ENCODE measurements around the gene DTX1. TPM values are rescaled to one million over a fixed set of nuclear protein-coding genes. Genes with fewer than 3 reads are reported as not detected.
"Not testable (repeated sequence)": the region's sequence is repeated elsewhere in the genome, so short reads cannot be mapped to it uniquely, and the experiment has no call there.

Gene DTX1
- polyA plus RNA-seq, 1 donor, result 5.9 TPM

GRCh38 chr12:113137861-113138783 is 81.6 kb downstream of the DTX1 start:
- no peak for DNase-seq

GRCh38 chr12:113138826-113139225 is 82.3 kb downstream of the DTX1 start:
- DNase-seq, result no peak

DNA sequence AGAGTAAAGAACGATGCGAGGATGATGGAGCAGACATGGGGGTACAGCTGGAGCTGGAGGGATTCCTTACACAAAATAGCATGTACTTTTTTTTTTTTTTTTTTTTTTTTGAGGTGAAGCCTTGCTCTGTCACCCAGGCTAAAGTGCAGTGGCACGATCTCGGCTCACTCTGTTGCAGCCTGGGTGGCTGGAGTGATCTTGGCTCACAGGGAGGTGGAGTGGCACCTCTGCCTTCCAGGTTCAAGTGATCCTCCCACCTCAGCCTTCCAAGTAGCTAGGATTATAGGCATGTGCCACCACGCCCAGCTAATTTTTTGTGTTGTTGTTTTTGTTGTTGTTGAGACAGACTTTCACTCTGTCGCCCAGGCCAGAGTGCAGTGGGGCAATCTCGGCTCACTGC is 84.2 kb downstream of the DTX1 start:
- DNase-seq, result no peak

GRCh38 chr12:113141716-113142115 is 85.2 kb downstream of the DTX1 start:
- not testable (repeated sequence) for DNase-seq

DNA sequence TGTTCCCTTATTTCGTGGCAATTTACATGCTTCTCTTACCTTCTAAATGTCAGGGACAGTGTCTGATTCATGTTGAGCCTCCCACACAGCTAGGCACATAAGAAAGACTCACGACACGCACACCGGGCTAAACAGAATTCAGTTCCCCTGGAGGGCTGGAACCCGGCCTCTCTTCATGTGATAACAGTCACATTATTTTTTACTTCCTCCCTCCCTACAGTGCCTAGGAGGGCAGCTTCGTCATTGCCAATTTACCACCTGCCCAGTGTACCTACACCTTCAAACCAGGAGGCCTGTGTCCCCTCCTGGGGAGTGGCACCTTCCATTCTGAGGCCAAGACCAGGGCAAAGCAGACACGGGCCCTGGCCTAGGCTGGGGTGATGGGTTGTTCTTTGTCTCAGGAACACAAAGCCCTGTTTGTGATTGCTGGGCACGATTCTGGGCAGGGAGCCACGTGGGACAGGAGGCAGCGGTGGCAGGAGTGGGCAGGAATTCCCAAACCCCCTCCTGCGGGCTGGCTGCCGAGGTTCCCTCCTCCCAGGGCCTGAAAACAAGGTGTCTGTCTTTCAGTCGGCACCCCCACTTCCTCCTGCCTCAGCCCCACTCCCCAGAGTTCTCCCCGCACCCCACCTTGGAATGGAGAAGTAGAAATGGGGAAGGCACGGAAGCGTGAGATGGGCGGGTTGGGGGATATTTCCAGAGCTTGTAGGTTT is 85.8 kb downstream of the DTX1 start:
- no peak for DNase-seq

DNA sequence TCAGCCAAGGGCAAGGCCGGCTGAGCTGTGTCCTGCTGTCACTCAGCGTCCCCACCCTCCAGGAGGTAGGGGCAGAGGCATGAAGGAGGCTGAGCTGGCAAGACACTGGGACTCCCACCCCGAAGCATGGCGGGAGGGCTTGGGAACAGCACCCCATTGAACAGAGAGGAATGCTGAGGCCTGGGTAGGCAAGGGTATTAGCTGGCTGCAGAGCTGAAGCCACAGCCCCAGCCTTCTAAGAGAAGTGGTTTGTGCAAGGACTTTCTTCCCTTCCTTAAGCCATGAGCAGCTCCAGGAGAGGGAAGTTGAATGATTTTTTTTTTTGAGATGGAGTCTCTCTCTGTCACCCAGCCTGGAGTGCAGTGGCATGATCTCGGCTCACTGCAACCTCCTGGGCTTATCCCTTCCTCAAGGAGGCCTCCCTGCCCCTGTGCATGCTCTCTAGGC is 86.4 kb downstream of the DTX1 start:
- DNase-seq, result no peak

GRCh38 chr12:113143959-113144358 is 87.4 kb downstream of the DTX1 start:
- no peak for DNase-seq

- DNase-seq, result no peak
Measured at GRCh38 chr12:113144806-113145205, 88.3 kb downstream of the DTX1 start.

DNA sequence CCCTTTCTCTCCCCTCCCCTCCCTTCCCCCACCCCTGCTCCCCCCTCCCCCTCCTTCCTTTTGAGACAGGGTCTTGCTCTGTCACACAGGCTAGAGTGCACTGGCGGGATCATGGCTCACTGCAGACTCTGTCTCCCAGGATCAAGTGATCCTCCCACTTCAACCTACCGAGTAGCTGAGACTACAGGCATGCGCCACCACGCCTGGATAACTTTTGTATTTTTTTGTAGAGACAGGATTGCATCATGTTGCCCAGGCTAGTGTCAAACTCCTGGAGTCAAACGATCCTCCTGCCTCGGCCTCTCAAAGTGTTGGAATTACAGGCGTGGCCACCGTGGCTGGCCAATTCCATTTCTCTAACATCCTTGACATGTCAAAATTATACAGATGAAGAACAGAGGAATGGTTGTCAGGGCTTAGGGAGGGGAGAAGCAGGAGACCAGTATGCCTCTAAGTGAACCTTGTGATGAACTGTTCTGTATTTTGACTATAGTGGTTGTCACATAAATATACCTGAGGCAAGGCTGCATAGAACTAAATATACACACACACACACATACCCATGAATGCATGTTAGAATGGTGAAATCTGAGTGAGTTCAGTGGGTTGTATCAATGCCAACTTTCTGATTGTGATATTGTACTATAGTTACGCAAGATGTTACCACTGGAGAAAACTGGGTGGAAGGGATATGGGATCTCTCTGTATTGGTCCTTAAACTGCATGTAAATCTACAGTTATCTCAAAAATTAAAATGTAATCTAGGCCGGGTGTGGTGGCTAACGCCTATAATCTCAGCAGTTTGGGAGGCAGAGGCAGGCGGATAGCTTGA is 89.4 kb downstream of the DTX1 start:
- no peak for DNase-seq

- DNase-seq, result no peak
Measured at GRCh38 chr12:113146999-113147398, 90.5 kb downstream of the DTX1 start.

Other genes starting within 250 kb of the DTX1 start
- 5.2 TPM for gene OAS1, start 149.8 kb upstream of the DTX1 start, polyA plus RNA-seq (ENCODE audit: insufficient read length)
- gene OAS3, start 118.3 kb upstream of the DTX1 start, polyA plus RNA-seq (ENCODE audit: insufficient read length), result 6.5 TPM
- 2.8 TPM for gene OAS2, start 78.2 kb upstream of the DTX1 start, polyA plus RNA-seq (ENCODE audit: insufficient read length)
- gene RASAL1, start 79.0 kb downstream of the DTX1 start, polyA plus RNA-seq (ENCODE audit: insufficient read length), result 0.08 TPM
- gene CFAP73, start 93.0 kb downstream of the DTX1 start, polyA plus RNA-seq (ENCODE audit: insufficient read length), result not detected
- gene DDX54, start 128.7 kb downstream of the DTX1 start, polyA plus RNA-seq (ENCODE audit: insufficient read length), result 80.2 TPM
- 11.4 TPM for gene RITA1, start 129.0 kb downstream of the DTX1 start, polyA plus RNA-seq (ENCODE audit: insufficient read length)
- gene TPCN1, start 164.7 kb downstream of the DTX1 start, polyA plus RNA-seq (ENCODE audit: insufficient read length), result 48.2 TPM